HFF-Myc (cell line): ENCODE results near the gene TXLNB.

Source experiments
- DNase-seq: peaks from one replicate; pipeline ENCODE4 v3.0.0-alpha.2; 2011; ENCODE audit warnings: low read depth; ENCODE audit errors: extremely low read depth
- H3K4me3 ChIP-seq: replicated peaks from 2 replicates; pipeline ENCODE4 v1.5.1; 2011; ENCODE audit warnings: low read depth, mild to moderate bottlenecking, control low read depth, low read length
- TF ChIP-seq, protein P1 (sequence below): IDR thresholded peaks from 2 replicates; pipeline ENCODE4 v1.5.1; 2012; ENCODE audit warnings: mild to moderate bottlenecking, low read depth, low read length, control low read depth; ENCODE audit errors: missing control alignments

Gene TXLNB

DNA sequence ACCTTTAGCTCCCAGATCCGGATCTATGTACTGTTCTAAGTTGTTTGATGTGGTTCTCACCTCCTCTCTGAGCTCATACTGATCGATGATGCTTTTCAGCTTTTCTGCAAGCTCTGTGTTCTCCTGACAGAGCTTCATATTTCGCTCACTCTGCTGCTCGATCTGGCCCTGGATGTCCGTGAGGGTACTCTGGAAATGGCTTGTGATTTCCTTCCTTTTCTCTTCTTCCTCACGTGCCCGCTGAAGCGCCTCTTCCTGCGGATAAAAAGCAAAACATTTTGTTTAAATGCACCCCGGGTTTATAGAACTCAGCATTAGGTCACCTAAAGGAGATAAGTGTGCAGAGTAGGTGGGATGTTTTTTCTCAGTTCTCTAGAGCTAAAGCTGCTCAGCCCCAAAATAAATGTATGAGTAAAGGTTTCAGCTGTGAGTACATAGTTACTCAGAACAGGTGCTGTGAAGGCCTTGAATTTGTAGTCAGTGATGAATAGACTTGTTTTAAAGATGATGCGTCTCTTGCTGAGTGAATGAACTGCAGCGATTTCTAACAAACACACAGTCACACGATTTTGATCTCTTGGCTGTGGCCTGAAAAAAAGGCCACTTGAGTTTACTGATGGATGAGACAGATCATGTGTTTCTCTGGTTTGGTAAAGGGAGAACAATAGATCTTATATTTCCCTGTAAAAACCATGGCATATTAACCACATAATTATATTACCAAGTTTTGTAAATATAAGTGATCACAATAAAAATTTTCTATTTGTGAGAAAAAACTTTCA lies 29.1 kb downstream of the TXLNB start:
- DNase-seq, result no peak
- TF ChIP-seq, protein P1, sequence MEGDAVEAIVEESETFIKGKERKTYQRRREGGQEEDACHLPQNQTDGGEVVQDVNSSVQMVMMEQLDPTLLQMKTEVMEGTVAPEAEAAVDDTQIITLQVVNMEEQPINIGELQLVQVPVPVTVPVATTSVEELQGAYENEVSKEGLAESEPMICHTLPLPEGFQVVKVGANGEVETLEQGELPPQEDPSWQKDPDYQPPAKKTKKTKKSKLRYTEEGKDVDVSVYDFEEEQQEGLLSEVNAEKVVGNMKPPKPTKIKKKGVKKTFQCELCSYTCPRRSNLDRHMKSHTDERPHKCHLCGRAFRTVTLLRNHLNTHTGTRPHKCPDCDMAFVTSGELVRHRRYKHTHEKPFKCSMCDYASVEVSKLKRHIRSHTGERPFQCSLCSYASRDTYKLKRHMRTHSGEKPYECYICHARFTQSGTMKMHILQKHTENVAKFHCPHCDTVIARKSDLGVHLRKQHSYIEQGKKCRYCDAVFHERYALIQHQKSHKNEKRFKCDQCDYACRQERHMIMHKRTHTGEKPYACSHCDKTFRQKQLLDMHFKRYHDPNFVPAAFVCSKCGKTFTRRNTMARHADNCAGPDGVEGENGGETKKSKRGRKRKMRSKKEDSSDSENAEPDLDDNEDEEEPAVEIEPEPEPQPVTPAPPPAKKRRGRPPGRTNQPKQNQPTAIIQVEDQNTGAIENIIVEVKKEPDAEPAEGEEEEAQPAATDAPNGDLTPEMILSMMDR, result no peak
- H3K4me3 ChIP-seq, result no peak overlapping the region

DNA sequence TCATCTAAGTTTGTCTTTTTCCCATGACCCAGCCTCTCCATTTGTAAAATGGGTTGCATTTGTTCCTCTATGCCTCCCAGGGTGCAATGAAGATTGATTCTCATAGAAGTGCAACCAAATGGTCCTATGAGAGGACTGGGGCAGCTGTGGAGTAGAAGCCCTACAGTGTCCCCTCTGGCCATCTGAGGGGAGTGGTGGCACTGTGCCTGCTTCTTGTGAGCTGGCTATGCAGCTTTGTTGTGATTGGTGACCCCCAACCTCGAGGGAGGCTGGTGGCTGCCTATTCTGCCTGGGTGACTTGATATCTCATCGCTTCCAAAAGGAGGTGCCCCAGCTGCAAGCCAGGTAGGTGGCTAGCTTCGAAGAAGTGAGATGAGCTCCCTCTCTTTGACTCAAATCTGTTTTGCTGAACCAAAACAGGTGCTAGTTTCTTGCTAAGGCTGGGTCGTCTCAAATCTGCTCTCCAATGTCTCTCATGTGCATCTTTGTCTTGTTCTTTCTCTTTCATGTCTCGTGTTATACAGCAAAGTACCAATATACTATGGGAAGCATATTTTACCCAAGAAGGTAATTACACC lies 33.9 kb downstream of the TXLNB start:
- H3K4me3 ChIP-seq, result no peak overlapping the region
- DNase-seq, result no peak
- TF ChIP-seq, protein P1, result no peak

DNA sequence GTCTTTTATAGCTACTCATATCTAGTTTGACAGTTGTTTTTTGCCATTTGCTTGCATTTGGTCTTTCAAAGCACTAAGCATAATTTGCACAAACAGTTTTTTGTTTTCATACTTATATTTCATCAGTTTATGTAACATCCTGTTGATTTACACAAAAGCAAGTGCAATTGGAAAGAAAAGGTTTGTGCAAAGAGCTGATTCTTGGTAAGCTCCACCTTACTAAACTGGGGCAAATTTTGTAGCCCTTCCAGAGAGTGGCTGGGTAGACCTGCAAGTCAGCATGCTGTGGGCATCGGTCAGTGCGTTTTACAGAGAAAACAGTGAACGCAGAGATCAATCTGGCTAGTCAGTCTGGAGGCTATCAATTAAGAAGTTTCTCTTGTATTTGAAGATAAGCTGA lies 34.5 kb downstream of the TXLNB start:
- DNase-seq, result no peak
- no peak overlapping the region for H3K4me3 ChIP-seq
- TF ChIP-seq, protein P1, result no peak

DNA sequence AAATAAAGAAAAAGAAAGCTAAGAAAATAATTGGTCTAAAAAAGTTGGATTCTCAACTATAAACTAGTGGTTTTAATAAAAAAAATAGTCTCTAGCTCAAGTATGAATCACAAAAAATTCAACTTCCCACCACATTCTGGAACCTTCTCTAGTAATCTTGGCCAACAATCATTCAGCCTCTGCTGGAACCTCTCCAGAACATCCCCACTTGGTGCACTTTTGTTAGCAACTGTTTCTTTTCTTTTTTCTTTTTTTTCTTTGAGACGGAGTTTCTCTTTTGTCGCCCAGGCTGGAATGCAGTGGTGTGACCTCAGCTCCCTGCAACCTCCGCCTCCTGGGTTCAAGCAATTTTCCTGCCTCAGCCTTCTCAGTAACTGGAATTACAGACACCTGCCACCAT lies 35.7 kb downstream of the TXLNB start:
- TF ChIP-seq, protein P1, result no peak
- no peak for DNase-seq
- H3K4me3 ChIP-seq, result no peak overlapping the region

DNA sequence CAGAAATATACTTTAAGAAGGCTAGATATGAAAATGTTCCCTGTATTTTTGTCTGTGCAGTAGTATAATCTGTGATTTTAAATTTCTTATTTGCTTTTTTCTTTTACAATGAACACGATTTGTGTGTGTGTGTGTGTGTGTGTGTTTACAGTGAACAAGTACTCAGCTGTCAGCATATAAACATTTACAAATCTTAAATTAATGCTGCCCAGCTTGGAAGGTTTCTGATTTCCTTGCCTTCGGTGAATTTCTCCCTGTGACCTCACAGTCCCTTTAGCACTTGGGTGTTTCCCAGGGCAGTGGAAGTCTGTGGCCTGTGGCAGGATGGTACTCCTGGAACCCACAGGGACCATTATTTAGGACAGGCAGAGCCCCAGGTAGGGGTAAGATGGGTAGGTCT lies 37.6 kb downstream of the TXLNB start:
- no peak overlapping the region for H3K4me3 ChIP-seq
- TF ChIP-seq, protein P1, result no peak
- DNase-seq, result no peak

DNA sequence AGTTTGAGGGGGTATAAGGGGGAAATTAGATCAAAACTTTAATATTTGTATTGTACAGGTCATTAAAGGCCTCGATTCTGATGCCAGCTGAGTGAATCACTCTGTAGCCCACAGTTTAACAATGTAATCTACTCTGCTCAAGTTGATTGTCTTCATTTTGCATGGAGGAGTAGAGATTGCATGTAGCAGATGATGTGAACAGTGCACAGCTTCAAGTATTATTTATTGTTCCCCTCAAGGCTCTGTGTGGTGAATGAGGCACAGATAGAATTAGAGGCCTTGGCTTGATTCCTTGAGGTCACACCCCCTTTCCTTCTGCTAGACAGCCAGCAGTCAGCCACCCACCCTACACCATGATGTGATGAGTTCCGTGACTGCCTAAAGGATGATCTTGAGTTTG lies 38.1 kb downstream of the TXLNB start:
- TF ChIP-seq, protein P1, result no peak
- no peak overlapping the region for H3K4me3 ChIP-seq
- DNase-seq, result no peak
